GM23338 (cell line): ENCODE results near the gene CEACAM3. TPM values are rescaled to one million over a fixed set of nuclear protein-coding genes. Genes with fewer than 3 reads are reported as not detected.

Experiments used
- ATAC-seq: fragments of 200-7000 bp; cut with Tn5 transposase; 3 replicates; pipeline ENCODE4 v1.9.1; 2020
- DNase-seq: peaks from one replicate; pipeline ENCODE4 v3.0.0-alpha.2; 2015; ENCODE audit warnings: low spot score
- H2AFZ ChIP-seq: fragments of 200-600 bp; sonication (generic); 2 replicates; pipeline ENCODE4 v1.8.0; 2016; ENCODE audit warnings: antibody characterized with exemption, mild to moderate bottlenecking, moderate library complexity
- H3F3A ChIP-seq: fragments of 200-600 bp; sonication (generic); replicated peaks from 2 replicates; pipeline ENCODE4 v1.8.0; 2017; ENCODE audit warnings: antibody characterized with exemption, mixed run types, low read depth
- H3K27ac ChIP-seq: fragments of 200-600 bp; sonication (generic); 2 replicates; pipeline ENCODE4 v1.6.1; 2016; ENCODE audit warnings: low read depth
- H3K27me3 ChIP-seq: fragments of 200-600 bp; sonication (generic); 2 replicates; pipeline ENCODE4 v1.8.0; 2016; ENCODE audit warnings: mild to moderate bottlenecking, mixed run types, moderate library complexity; ENCODE audit not compliant: insufficient read depth
- H3K36me3 ChIP-seq: fragments of 200-600 bp; sonication (generic); 2 replicates; pipeline ENCODE4 v1.8.0; 2016; ENCODE audit warnings: mild to moderate bottlenecking; ENCODE audit not compliant: insufficient read depth
- H3K4me1 ChIP-seq: fragments of 200-600 bp; sonication (generic); 2 replicates; pipeline ENCODE4 v1.8.0; 2016; ENCODE audit warnings: mild to moderate bottlenecking, moderate library complexity; ENCODE audit not compliant: insufficient read depth
- H3K4me2 ChIP-seq: fragments of 200-600 bp; sonication (generic); 2 replicates; pipeline ENCODE4 v1.7.1; 2017; ENCODE audit warnings: mixed run types
- H3K4me3 ChIP-seq: fragments of 200-600 bp; sonication (generic); 2 replicates; pipeline ENCODE4 v1.6.1; 2016; ENCODE audit warnings: mixed run types
- H3K79me2 ChIP-seq: fragments of 200-600 bp; sonication (generic); replicated peaks from 2 replicates; pipeline ENCODE4 v1.8.0; 2017; ENCODE audit warnings: mild to moderate bottlenecking; ENCODE audit not compliant: insufficient read depth
- H3K9me2 ChIP-seq: fragments of 200-600 bp; sonication (generic); 2 replicates; pipeline ENCODE4 v1.8.0; 2017; ENCODE audit not compliant: insufficient read depth
- H4K20me1 ChIP-seq: fragments of 200-600 bp; sonication (generic); replicated peaks from 2 replicates; pipeline ENCODE4 v1.8.0; 2017; ENCODE audit warnings: mild to moderate bottlenecking; ENCODE audit not compliant: insufficient read depth
- H3K27ac Mint-ChIP-seq: 2 replicates; pipeline ENCODE4 v1.8.0; 2020; ENCODE audit warnings: inconsistent platforms, mild to moderate bottlenecking, moderate library complexity, mixed read lengths
- H3K27me3 Mint-ChIP-seq: 3 replicates; pipeline ENCODE4 v1.8.0; 2022; ENCODE audit warnings: low read depth, mild to moderate bottlenecking, moderate library complexity, mixed read lengths, inconsistent platforms; ENCODE audit not compliant: insufficient read depth, poor library complexity
- H3K36me3 Mint-ChIP-seq: 3 replicates; pipeline ENCODE4 v1.8.0; 2021; ENCODE audit warnings: low read depth, mild to moderate bottlenecking, inconsistent platforms, moderate library complexity, mixed read lengths
- H3K4me1 Mint-ChIP-seq: 3 replicates; pipeline ENCODE4 v1.8.0; 2020; ENCODE audit warnings: mild to moderate bottlenecking, inconsistent platforms, mixed read lengths
- H3K4me3 Mint-ChIP-seq: 3 replicates; pipeline ENCODE4 v1.8.0; 2021; ENCODE audit warnings: moderate library complexity, mild to moderate bottlenecking, inconsistent platforms, mixed read lengths
- H3K9me3 Mint-ChIP-seq: 3 replicates; pipeline ENCODE4 v1.8.0; 2020; ENCODE audit warnings: moderate library complexity, mild to moderate bottlenecking, inconsistent platforms, mixed read lengths
- ETS1 ChIP-seq: IDR thresholded peaks from 2 replicates; pipeline ENCODE4 v1.6.1; 2016; ENCODE audit warnings: antibody characterized with exemption
- EZH2 ChIP-seq: fragments of 200-600 bp; sonication (generic); IDR thresholded peaks from one replicate; pipeline ENCODE4 v1.8.0; 2017; ENCODE audit warnings: antibody characterized with exemption, mild to moderate bottlenecking, low read depth; ENCODE audit not compliant: unreplicated experiment
- EZH2phosphoT487 ChIP-seq: fragments of 200-600 bp; sonication (generic); IDR thresholded peaks from one replicate; pipeline ENCODE4 v1.8.1; 2018; ENCODE audit warnings: antibody characterized with exemption; ENCODE audit not compliant: unreplicated experiment
- JUNB ChIP-seq: IDR thresholded peaks from one replicate; pipeline ENCODE4 v1.6.1; 2016; ENCODE audit warnings: antibody characterized with exemption; ENCODE audit not compliant: unreplicated experiment
- NANOG ChIP-seq: IDR thresholded peaks from 2 replicates; pipeline ENCODE4 v1.6.1; 2016; ENCODE audit warnings: antibody characterized with exemption, borderline replicate concordance
- POLR2AphosphoS5 ChIP-seq: IDR thresholded peaks from 2 replicates; pipeline ENCODE4 v1.6.1; 2016; ENCODE audit warnings: antibody characterized with exemption, low read depth
- REST ChIP-seq: IDR thresholded peaks from one replicate; pipeline ENCODE4 v1.6.1; 2018; ENCODE audit warnings: antibody characterized with exemption; ENCODE audit not compliant: unreplicated experiment
- STAT1 ChIP-seq: IDR thresholded peaks from one replicate; pipeline ENCODE4 v1.6.1; 2016; ENCODE audit warnings: antibody characterized with exemption; ENCODE audit not compliant: unreplicated experiment
- ZNF114 ChIP-seq: fragments of 250-450 bp; sonication (Bioruptor Pico); IDR thresholded peaks from 2 replicates; pipeline ENCODE4 v1.5.0; 2020; ENCODE audit warnings: mild to moderate bottlenecking, moderate library complexity
- ZNF331 ChIP-seq: fragments of 250-450 bp; sonication (Bioruptor Pico); IDR thresholded peaks from 2 replicates; pipeline ENCODE4 v1.5.0; 2020; ENCODE audit warnings: low read depth, mild to moderate bottlenecking, moderate library complexity
- polyA plus RNA-seq: library from polyadenylated mRNA; unstranded; fragments of >200 nt; fragmentation: Nextera tagmentation; extraction: Ambion mirVana; gene quantifications from 2 replicates; pipeline ENCODE4 v1.2.1, GENCODE V29; 2016
- total RNA-seq: library from RNA; depleted of rRNA; stranded (reverse); fragments of >200 nt; shearing (Covaris generic); gene quantifications from 2 replicates; pipeline ENCODE4 v1.2.3, GENCODE V29; 2014

The CEACAM3 gene
- total and polyA plus RNA-seq, 2 experiments from 2014 or later: not detected

GRCh38 chr19:41796901-41797300, 514 bp downstream of the CEACAM3 start:
- Mint-ChIP-seq H3K36me3 (no peaks in the 10 kb centered on the region; the same call in 2 of the 3 replicates), H3K4me3 (no peak overlapping the region), H3K27ac (no peak overlapping the region), H3K27me3 (peaks cover 10% of the 10 kb centered on the region), H3K4me1 (peaks cover 4% of the 10 kb centered on the region; the same call in 1 of the 3 replicates), H3K9me3 (peaks cover 10% of the 10 kb centered on the region)
- Histone ChIP-seq H3K4me2 (no peak overlapping the region), H3K36me3 (no peaks in the 10 kb centered on the region), H3K4me3 (no peak overlapping the region), H3K27ac (no peak overlapping the region), H3K27me3 (no peaks in the 10 kb centered on the region), H2AFZ (no peak overlapping the region), H3K9me2 (no peaks in the 10 kb centered on the region), H3K79me2 (no peaks in the 10 kb centered on the region), H4K20me1 (no peaks in the 10 kb centered on the region), H3K4me1 (no peaks in the 10 kb centered on the region), H3F3A (no peaks in the 10 kb centered on the region)
- ATAC-seq (no peak), DNase-seq (no peak)
- TF ChIP-seq ETS1 (no peak), ZNF114 (no peak), EZH2phosphoT487 (no peak), ZNF331 (CRISPR knock-in tag) (no peak), JUNB (no peak)

- Histone ChIP-seq H3K79me2 (no peaks in the 10 kb centered on the region), H3K4me1 (no peaks in the 10 kb centered on the region), H3K4me2 (no peak overlapping the region), H3F3A (no peaks in the 10 kb centered on the region), H3K9me2 (no peaks in the 10 kb centered on the region), H3K36me3 (no peaks in the 10 kb centered on the region), H3K27me3 (no peaks in the 10 kb centered on the region), H2AFZ (no peak overlapping the region), H3K4me3 (no peak overlapping the region), H3K27ac (no peak overlapping the region), H4K20me1 (no peaks in the 10 kb centered on the region)
- DNase-seq (no peak), ATAC-seq (no peak)
- Mint-ChIP-seq H3K4me1 (peaks cover 5% of the 10 kb centered on the region; the same call in 2 of the 3 replicates), H3K27ac (no peak overlapping the region), H3K27me3 (peaks cover 9% of the 10 kb centered on the region), H3K36me3 (no peaks in the 10 kb centered on the region; the same call in 2 of the 3 replicates), H3K4me3 (no peak overlapping the region), H3K9me3 (peaks cover 10% of the 10 kb centered on the region)
- no peak for TF ChIP-seq EZH2phosphoT487
- no peak for TF ChIP-seq NANOG
- TF ChIP-seq EZH2: no peak
- no peak for TF ChIP-seq JUNB
- TF ChIP-seq STAT1: no peak
- no peak for TF ChIP-seq ZNF114
- TF ChIP-seq ZNF331 (CRISPR knock-in tag): no peak
- TF ChIP-seq REST: no peak
- TF ChIP-seq POLR2AphosphoS5: no peak
- TF ChIP-seq ETS1: no peak
These were observed 3.1 kb downstream of the CEACAM3 start for GRCh38 chr19:41799444-41800000.
